ENCODE results near the gene CACNA2D3. TPM values are rescaled to one million over a fixed set of nuclear protein-coding genes. Genes with fewer than 3 reads are reported as not detected.
"Not testable (repeated sequence)": the region's sequence is repeated elsewhere in the genome, so short reads cannot be mapped to it uniquely, and the experiment has no call there.

CACNA2D3 gene
- total RNA-seq, 1 donor from 2014 or later, result 35.5 TPM

DNA sequence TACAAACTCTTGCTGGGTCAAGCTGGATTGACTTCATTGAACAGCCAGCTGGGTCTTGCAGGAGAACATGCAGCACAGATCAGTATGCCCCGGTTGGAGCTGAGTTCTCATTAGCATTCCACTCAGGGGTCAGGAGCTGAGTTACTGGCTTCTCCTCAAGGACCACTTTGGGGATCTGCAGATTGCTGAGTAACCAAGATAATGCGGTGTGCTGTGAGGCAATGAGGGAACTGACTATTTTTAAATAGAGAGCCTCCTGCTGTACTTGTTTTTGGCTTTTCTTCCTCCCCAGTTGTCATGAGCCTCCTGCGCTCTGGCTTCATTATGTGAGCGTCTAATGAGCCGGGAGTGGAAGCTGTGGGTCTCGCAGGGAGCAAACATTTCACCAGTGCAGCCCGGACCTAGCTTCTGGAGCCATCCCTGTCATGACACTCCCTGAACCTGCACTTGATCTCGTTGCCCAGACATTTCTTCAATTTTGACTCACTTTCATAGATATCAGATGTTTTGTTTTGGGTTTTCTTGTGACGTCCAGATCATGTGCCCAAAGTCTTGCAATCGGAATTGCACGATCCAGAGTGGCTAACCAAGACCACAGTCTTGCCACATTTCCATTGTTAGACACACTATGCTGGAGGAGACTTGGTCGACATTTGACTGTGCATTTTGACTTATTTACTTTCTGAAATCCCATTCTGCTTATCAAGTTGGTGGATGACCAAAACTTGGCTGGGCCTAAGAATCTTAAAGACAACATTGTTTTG is 478.3 kb downstream of the CACNA2D3 start:
- DNase-seq (no peak), ATAC-seq (ENCODE audit: poor library complexity) (peak; percentile 89)
- intact Hi-C loops (cut with DNase I), result no loop called here

DNA sequence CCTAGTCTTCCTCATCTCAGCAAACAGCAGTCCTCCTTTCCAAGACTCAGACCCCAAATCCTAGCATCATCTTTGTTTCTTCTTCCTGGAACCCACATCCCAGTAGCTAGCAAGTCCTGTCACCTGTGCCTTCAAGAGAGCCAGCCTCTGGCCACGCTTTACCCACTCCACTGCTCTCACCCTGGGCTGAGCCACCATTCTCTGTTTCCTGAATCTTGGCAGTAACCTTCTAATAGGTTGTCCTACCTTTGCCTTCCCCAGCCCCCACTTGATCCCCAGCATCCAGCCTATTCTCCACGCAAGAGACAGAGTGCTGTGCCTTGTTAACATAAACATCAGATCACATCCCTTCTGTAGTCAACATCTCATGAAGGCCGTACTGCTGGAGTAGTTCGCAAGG is 482.1 kb downstream of the CACNA2D3 start:
- ATAC-seq (ENCODE audit: poor library complexity), result no peak
- no peak for DNase-seq
- intact Hi-C loops (cut with DNase I), result no loop called here

DNA sequence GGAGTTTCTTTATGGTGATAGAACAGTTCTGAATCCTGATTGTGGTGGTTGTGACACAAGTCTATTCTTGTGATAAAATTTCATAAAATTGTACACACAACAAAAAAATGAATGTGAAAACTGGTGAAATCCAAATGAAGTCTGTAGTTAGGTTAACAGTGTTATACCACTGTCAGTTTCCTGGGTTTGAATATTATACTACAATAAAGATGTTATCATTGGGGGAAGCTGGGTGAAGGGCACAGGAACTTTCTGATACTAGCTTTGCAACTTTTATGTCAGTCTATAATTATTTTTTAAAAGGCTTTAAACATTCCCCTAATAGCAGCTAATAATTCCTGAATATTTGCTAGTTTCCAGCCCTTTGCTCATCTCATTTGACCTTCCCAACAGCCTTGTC is 485.7 kb downstream of the CACNA2D3 start:
- DNase-seq, result no peak
- intact Hi-C loops (cut with DNase I), result no loop called here
- ATAC-seq (ENCODE audit: poor library complexity), result no peak

DNA sequence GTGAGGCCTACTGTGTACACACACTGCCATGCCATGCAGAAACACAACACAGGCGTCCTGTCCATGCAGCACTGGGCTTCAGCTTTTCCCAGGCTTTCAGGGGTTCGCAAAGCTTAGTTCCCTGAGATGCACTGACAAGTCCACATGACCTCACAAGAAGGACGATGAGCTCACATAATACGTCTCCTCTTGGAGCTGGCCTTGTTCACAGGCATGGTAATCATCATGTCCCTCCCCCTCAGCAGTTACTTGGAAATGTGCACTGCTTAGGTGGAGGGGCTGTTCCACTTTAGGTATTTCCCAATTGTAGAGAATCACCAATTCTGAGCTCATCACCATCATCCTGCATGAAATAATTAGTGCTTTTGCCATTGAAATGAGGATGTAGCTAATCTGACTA is 496.7 kb downstream of the CACNA2D3 start:
- ATAC-seq (ENCODE audit: poor library complexity) (no peak), DNase-seq (no peak)
- intact Hi-C loops (cut with DNase I), result no loop called here

DNA sequence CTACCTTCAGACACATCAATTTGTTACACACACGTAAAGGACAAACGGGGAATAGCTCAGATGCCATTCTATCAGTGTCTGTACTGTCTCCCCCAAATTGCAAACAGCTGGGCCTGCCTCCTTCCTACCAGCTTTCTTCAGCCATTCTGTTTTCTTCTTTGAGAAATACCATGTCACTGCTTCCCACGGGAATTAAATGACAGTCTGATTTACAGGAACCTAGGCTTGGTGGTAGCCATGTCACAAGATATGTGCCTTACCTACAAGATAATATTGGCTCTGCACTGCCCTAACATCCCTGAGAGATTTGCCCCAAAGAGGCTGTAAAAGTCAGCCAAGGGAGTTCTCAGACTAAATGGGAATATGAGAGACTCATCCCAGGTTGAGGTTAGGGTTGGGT is 497.2 kb downstream of the CACNA2D3 start:
- DNase-seq, result no peak
- no peak for ATAC-seq (ENCODE audit: poor library complexity)
- intact Hi-C loops (cut with DNase I), result no loop called here

DNA sequence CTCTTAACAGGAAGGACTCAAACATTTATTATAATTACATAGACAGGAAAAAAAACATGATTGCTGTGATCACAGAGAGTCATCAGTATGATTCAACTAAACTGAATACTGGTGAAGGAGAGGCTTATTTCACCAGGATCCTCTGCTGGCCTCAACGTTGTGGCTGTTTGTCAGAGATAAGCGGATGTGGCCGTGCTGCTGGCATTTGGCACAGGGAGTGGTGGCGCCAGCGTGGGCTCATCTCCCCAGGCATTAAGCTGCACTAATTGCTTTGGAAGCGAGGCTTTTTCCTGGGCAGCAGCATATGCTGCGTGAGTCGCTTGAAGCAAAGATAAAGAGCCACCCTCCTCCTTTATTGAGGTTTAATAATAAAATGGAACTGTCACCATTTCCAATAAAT is 498.8 kb downstream of the CACNA2D3 start:
- intact Hi-C loops (cut with DNase I), result no loop called here
- DNase-seq (no peak), ATAC-seq (ENCODE audit: poor library complexity) (no peak)

DNA sequence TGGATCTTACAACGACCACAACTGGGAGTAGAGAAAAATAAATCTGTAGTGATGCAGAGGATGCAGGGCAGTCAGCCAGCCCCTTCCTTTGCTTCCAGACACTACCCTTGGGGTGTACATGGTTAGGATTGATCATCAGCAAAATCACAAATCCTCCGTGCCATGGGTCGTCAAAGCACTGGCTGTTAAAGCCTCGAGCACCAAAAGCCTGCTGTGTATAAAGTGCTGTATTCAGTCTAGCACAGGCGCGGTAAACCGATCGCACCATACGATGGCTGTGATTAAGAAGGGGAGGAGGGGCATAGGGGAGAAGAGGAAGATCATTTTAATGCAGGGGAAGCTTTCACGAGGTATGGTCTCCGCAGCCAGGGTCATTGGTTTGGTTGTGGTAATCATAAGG is 500.3 kb downstream of the CACNA2D3 start:
- ATAC-seq (ENCODE audit: poor library complexity) (no peak), DNase-seq (no peak)
- intact Hi-C loops (cut with DNase I), result no loop called here

DNA sequence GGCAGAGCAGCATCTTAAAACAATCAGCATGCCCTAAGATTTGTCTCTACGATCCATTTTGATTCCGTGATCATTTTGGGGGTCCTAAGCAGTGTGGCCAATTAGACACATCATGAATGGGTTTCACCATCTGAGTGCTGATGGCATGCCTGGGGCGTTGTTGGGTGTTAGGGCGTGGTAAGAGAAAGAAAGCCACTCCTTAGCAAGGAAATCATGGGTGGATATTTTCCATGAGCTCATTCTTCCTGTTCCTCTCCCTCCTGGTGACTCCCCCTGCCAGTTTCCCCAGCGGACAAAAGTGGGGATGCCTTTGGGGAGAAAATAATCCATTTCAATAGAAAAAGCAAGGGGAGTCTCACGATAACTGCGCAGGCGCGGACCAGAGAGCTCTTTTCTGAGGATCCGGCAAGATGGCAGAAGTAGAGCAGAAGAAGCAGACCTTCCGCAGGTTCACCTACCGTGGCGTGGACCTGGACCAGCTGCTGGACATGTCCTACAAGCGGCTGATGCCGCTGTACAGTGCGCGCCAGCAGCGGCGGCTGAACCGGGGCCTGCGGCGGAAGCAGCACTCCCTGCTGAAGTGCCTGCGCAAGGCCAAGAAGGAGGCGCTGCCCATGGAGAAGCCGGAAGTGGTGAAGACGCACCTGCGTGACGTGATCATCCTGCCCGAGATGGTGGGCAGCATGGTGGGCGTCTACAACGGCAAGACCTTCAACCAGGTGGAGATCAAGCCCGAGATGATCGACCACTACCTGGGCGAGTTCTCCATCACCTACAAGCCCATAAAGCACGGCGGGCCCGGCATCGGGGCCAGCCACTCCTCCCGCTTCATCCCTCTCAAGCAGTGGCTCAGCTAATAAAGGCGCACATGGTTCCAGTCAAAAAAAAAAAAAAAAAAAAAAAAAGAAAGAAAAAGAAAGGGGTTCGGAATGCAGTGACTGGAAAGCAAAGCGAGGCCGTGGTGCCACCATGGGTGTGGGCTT is 503.7 kb downstream of the CACNA2D3 start:
- no peak for DNase-seq
- intact Hi-C loops (cut with DNase I), result no loop called here
- ATAC-seq (ENCODE audit: poor library complexity), result no peak

DNA sequence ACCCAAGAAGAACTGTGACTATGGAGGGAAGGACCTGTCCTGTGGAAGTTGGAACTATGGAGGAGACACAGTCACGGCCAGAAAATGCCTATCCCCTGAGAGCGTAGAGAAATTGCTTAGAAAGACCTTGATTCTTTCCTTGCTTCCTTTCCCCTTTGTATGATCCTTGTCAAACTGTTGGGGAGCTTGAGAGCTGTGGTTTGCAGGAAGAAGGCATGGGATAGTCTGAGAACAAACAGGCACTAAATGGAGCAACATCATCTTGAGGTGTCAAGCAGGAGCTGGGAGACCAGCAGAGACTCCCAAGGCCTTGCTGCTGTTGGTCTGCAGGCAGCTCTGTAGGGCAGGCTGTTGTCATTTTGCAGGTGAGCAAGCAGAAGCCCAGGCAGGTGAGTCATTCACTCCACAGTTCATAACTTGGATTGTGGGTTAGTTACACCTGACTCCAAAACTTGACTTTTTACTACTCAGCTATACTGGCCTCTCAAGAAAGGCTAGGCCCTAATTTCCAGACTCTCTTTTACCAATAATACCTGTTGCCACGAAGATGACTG is 506.6 kb downstream of the CACNA2D3 start:
- intact Hi-C loops (cut with DNase I), result no loop called here
- ATAC-seq (ENCODE audit: poor library complexity) (no peak), DNase-seq (no peak)

DNA sequence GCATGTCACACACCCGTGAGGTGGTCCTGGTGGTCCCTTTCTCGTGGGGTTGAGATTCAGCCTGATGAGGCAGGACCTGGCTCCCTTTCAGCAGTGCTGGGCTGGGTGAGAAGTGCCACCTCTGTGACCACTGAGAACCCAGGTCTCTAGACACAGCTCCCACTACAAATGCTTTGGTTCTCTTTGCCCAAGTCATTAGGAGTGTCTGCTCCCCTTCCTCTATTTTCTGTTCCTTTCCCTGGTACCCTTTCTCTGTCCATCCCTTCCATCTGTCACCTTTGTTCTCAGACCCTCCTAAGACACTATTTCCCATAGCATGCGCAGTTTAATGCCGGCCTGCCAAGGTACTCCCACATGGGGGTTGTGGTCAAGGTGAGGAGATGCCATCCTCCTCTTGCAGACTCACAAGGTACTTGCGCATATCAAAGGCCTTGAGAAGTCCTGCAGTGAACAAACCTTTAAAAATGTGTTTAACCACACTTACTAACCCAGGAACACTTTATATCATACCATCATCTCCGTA is 507.8 kb downstream of the CACNA2D3 start:
- intact Hi-C loops (cut with DNase I), result no loop called here
- ATAC-seq (ENCODE audit: poor library complexity) (no peak), DNase-seq (no peak)

DNA sequence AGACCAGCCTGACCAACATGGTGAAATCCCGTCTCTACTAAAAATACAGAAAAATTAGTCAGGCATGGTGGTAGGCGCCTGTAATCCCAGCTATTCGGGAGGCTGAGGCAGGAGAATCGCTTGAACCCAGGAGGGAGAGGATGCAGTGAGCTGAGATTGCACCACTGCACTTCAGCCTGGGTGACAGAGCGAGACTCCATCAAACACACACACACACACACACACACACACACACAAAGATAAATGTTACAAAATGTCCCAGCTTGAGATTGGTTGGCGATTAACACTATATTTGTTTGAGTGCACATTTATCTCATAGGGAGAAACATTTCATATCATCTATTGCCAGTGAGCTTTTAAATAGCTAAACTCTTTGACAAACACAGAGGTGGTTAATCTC is 508.6 kb downstream of the CACNA2D3 start:
- ATAC-seq (ENCODE audit: poor library complexity); intact Hi-C loops (cut with DNase I): not testable (repeated sequence)

DNA sequence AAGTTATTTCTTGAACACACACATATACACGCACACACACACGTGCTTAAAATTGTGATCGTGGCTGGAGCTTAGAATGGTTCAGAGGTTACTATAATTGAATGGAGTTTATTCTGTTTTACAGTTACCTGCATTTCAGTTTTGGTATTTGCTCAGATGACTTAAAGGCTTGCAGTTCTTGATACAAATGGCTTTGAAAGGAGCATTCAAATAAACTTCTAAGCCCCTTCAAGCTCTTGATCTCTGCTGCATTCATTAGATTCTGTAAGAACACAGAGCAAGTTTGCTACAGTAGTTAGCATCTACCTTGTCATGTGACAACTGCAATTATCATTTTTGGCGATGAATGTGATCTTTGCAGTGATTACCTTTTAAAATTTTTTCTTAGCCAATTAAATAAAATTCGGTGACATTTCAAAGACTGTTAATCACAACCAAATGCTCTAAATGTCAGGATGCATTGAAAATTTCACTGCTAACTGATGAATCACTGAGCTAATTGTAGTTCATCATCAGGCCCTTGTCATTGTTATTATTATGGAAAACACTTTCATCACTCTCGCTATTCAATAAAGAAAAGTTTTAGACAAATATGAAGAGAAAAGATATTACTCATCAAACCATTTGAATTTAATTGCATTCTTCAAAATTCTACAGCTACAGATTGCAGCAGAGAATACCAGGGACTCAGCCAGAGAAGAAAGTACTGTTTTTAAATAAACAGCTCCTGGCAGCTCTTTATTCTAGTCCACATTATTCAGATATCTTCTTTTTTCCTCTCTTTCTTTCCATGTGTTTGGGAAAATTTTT is 509.4 kb downstream of the CACNA2D3 start:
- DNase-seq (no peak), ATAC-seq (ENCODE audit: poor library complexity) (no peak)
- intact Hi-C loops (cut with DNase I), result no loop called here

More for the DNA sequence above, 508.6 kb downstream of the CACNA2D3 start:
- not testable (repeated sequence) for DNase-seq

DNA sequence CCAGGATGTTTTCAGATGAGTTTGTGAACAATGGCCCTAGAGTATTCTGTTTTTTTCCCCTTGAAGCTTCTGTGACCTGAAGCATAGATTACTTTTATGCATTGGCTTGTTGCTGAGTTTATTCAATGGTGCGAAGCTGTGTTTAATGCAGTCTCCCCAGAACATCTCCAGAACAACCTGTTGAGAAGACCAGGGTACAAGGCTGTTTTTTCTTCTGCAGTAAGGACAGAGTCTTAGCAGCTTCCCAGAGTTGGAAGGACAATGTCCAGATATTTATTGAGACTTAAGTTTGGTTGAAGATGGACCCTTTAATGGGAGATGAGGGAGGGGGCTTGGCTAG is 509.9 kb downstream of the CACNA2D3 start:
- ATAC-seq (ENCODE audit: poor library complexity), result no peak
- DNase-seq, result no peak
- intact Hi-C loops (cut with DNase I), result no loop called here

DNA sequence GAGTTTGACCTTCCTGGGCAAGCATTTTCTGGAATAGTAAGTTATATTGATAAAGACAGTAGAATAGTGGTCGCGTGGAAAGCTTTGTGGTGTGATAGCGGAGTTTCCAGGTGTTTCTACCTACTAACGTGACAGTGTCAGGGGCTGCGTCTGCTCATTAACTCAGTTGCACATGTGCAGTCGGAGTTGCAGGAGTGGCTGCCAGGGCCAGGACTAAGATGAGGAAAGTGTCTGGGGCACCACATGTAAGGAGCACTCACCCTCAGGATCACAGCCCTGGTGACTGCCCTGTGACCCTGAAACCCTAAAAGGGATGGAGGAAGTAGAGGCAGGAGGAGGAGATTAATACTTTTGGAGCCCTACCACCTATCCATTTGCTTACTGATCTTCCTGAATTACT is 510.5 kb downstream of the CACNA2D3 start:
- intact Hi-C loops (cut with DNase I), result no loop called here

DNA sequence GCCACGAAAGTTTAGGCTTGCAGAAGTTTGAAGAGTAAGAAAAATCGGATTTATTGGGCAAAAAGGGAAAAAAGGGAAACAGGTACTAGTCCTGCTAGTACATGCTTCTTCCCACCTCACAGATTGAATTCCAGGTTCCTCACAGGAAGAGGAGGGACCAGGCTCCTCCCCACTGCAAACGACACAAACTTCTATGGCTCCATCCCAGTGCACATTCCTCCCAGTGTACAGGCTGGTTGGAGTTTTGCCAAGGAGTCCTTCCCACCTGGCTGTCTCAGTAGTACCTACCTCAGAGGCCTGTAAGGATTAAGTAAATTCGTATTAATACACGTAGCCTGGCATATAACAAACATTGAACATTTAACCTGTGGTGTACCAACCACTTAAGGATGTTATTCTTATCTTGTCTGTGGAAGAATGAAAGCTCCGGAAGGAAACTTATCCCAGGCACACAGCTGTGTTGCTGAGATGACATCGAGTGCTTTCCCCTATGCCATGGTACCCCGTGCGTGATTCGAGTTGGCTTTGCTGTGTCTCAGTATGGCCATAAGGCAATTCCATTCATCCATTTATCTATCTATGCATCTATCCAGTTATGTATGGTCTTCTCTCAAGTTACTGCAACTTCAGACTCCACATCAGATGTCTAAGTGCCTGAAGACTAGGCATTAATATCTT is 511.2 kb downstream of the CACNA2D3 start:
- no peak for DNase-seq
- intact Hi-C loops (cut with DNase I), result no loop called here
- no peak for ATAC-seq (ENCODE audit: poor library complexity)

More for the DNA sequence above, 510.5 kb downstream of the CACNA2D3 start:
- no peak for ATAC-seq (ENCODE audit: poor library complexity)
- no peak for DNase-seq

DNA sequence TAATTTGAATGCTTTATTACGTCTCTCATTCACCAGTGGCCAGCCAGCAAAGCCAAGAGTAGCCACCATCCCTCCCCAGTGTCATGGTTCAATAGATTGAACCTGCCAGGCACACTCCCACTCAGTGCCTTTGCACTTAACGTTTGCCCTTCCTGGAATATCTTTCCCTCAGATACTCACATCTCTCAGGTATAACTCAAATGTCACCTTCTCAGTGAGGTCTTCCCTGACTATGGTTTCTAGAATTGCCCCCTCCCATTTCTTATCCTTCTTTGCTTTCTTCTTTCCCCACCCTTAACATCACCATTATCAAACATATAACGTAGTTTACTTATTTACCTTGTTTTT is 511.7 kb downstream of the CACNA2D3 start:
- no peak for DNase-seq
- ATAC-seq (ENCODE audit: poor library complexity), result no peak
- intact Hi-C loops (cut with DNase I), result no loop called here

DNA sequence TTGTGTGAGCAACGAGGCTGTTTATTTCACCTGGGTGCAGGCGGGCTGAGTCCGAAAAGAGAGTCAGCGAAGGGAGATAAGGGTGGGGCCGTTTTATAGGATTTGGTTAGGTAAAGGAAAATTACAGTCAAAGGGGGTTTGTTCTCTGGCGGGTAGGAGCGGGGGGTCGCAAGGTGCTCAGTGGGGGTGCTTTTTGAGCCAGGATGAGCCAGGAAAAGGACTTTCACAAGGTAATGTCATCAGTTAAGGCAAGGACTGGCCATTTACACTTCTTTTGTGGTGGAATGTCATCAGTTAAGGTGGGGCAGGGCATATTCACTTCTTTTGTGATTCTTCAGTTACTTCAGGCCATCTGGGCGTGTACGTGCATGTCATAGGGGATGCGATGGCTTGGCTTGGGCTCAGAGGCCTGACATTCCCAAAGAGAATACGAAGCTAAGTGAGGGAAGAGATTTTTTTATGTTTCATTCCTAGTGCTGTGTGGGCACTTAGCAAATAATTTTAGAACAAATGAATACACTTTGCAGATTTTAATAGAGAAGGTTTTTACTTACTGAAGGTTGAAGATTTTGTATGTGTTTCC is 517.5 kb downstream of the CACNA2D3 start:
- ATAC-seq (ENCODE audit: poor library complexity); intact Hi-C loops (cut with DNase I); DNase-seq: not testable (repeated sequence)
